ENCODE results near the gene PIK3R5.

DNA sequence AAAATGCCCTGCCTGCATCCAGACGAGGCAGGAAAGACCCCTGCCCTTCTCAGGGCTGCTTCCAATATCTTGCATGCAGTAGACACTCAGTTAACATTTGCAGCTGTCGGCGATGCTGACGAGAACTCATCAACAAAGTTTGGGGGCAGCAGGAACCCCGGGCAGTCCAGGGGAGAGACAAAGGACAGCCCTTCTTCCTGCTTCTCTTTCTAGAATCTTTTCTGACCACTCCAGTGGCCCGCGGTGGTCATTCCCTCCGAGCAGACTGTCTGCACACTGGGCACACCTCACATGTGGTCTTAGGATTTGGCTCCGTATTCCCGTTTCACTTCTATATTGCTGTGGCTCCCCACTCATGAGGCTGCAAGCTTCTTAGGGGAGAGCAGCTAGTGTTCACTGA is 135.4 kb downstream of the PIK3R5 start:
- TF ChIP-seq CTCF (conservative IDR thresholded peaks at IDR 0.05; ENCODE audit: low read depth, low read length) (no peak), EZH2 (IDR thresholded peaks at IDR 0.05; ENCODE audit: borderline replicate concordance, low read depth, low read length, poor library complexity, severe bottlenecking) (no peak)

Measured in A673 (cell line).